H1 (cell line): ENCODE measurements around the gene AOPEP.

Source experiments
- BRCA1 ChIP-seq: IDR thresholded peaks from 2 replicates; pipeline ENCODE4 v1.6.1; 2012; ENCODE audit warnings: low read depth, low read length, improper control_type of control experiment
- CHD1 ChIP-seq: IDR thresholded peaks from 2 replicates; pipeline ENCODE4 v1.6.1; 2012; ENCODE audit warnings: low read depth, low read length, improper control_type of control experiment
- EP300 ChIP-seq, 2 experiments: IDR thresholded peaks; 1 replicate in 1 of 2; 2 replicates in 1 of 2; pipeline ENCODE4 v1.6.1; 2011 to 2012; ENCODE audit warnings: low read depth in 2 of 2, low read length in 2 of 2, mild to moderate bottlenecking in 2 of 2, borderline replicate concordance in 1 of 2, inconsistent platforms in 1 of 2, moderate library complexity in 1 of 2
- EZH2 ChIP-seq: fragments of 200-600 bp; sonication (generic); IDR thresholded peaks from 2 replicates; pipeline ENCODE4 v1.7.1; 2012; ENCODE audit warnings: low read depth, mild to moderate bottlenecking, moderate library complexity, low read length, inconsistent platforms; ENCODE audit not compliant: severe bottlenecking
- FOSL1 ChIP-seq: IDR thresholded peaks from 2 replicates; pipeline ENCODE4 v1.6.1; 2011; ENCODE audit warnings: mild to moderate bottlenecking, low read depth, low read length, moderate library complexity; ENCODE audit not compliant: insufficient read depth
- GTF2F1 ChIP-seq: IDR thresholded peaks from 2 replicates; pipeline ENCODE4 v1.6.1; 2012; ENCODE audit warnings: low read depth, low read length, improper control_type of control experiment, borderline replicate concordance
- JUND ChIP-seq: IDR thresholded peaks from 2 replicates; pipeline ENCODE4 v1.6.1; 2011; ENCODE audit warnings: mild to moderate bottlenecking, improper control_type of control experiment, low read length
- NANOG ChIP-seq: IDR thresholded peaks from 2 replicates; pipeline ENCODE4 v1.6.1; 2011; ENCODE audit warnings: low read length, low read depth, mild to moderate bottlenecking, inconsistent platforms; ENCODE audit not compliant: insufficient read depth, poor library complexity, severe bottlenecking
- NRF1 ChIP-seq: IDR thresholded peaks from 2 replicates; pipeline ENCODE4 v1.6.1; 2011; ENCODE audit warnings: mild to moderate bottlenecking, low read depth, low read length, improper control_type of control experiment
- POLR2A ChIP-seq, 2 experiments: IDR thresholded peaks; 1 replicate in 1 of 2; 2 replicates in 1 of 2; pipeline ENCODE4 v1.6.1; 2011; ENCODE audit warnings: low read depth in 2 of 2, low read length in 2 of 2, mild to moderate bottlenecking in 2 of 2; ENCODE audit errors: control extremely low read depth in 1 of 2
- POLR2AphosphoS5 ChIP-seq: IDR thresholded peaks from 2 replicates; pipeline ENCODE4 v1.6.1; 2011; ENCODE audit warnings: low read depth, low read length
- ZNF274 ChIP-seq: IDR thresholded peaks from 2 replicates; pipeline ENCODE4 v1.7.0; 2012; ENCODE audit warnings: low read length, borderline replicate concordance; ENCODE audit errors: extremely low read depth
- TF ChIP-seq, protein P1 (sequence below), 3 experiments: IDR thresholded peaks; 1 replicate in 2 of 3; 2 replicates in 1 of 3; pipeline versions ENCODE4 v1.5.1 to v1.6.1; 2011; ENCODE audit warnings: low read length in 3 of 3, mild to moderate bottlenecking in 3 of 3, inconsistent platforms in 2 of 3, low read depth in 1 of 3, moderate library complexity in 1 of 3; ENCODE audit not compliant: insufficient read depth in 1 of 3; ENCODE audit errors: control extremely low read depth in 1 of 3
- TF ChIP-seq, protein P2 (sequence below): IDR thresholded peaks from 2 replicates; pipeline ENCODE4 v1.6.1; 2011; ENCODE audit warnings: low read length, improper control_type of control experiment

DNA sequence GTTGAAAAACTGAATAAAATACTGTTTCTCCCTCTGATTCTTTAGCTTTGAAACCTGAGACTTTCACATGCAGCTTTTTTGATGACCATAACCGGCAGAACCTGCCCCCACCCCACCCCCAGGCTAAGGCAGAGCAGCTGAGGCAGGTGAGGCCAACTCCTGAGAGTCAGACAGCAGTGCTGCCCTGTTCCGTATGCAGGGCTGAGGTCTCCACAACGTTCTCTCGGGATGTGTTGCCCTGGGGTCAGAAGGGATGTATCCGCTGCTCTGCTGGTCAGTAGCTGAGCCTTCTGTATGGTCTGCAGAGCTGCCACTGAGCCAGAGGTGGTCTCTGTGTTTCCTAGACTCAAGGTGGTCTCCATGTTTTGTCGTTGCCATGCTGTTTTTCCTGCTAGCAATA lies 190.5 kb downstream of the AOPEP start:
- TF ChIP-seq, protein P1, sequence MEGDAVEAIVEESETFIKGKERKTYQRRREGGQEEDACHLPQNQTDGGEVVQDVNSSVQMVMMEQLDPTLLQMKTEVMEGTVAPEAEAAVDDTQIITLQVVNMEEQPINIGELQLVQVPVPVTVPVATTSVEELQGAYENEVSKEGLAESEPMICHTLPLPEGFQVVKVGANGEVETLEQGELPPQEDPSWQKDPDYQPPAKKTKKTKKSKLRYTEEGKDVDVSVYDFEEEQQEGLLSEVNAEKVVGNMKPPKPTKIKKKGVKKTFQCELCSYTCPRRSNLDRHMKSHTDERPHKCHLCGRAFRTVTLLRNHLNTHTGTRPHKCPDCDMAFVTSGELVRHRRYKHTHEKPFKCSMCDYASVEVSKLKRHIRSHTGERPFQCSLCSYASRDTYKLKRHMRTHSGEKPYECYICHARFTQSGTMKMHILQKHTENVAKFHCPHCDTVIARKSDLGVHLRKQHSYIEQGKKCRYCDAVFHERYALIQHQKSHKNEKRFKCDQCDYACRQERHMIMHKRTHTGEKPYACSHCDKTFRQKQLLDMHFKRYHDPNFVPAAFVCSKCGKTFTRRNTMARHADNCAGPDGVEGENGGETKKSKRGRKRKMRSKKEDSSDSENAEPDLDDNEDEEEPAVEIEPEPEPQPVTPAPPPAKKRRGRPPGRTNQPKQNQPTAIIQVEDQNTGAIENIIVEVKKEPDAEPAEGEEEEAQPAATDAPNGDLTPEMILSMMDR (IDR thresholded peaks at IDR 0.05; ENCODE audit: control extremely low read depth in 1 of 3, insufficient read depth in 1 of 3, low read depth in 1 of 3, low read length in 3 of 3): no peak
- no peak for TF ChIP-seq NRF1
- no peak for TF ChIP-seq JUND
- TF ChIP-seq NANOG: no peak
- TF ChIP-seq CHD1: no peak
- no peak for TF ChIP-seq FOSL1
- TF ChIP-seq, protein P2, sequence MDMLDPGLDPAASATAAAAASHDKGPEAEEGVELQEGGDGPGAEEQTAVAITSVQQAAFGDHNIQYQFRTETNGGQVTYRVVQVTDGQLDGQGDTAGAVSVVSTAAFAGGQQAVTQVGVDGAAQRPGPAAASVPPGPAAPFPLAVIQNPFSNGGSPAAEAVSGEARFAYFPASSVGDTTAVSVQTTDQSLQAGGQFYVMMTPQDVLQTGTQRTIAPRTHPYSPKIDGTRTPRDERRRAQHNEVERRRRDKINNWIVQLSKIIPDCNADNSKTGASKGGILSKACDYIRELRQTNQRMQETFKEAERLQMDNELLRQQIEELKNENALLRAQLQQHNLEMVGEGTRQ: no peak
- TF ChIP-seq EP300 (IDR thresholded peaks at IDR 0.05; ENCODE audit: borderline replicate concordance in 1 of 2, low read depth in 2 of 2, low read length in 2 of 2): no peak
- no peak for TF ChIP-seq POLR2AphosphoS5
- TF ChIP-seq POLR2A (IDR thresholded peaks at IDR 0.05; ENCODE audit: control extremely low read depth in 1 of 2, low read depth in 2 of 2, low read length in 2 of 2): no peak
- TF ChIP-seq BRCA1: no peak
- no peak for TF ChIP-seq EZH2
- no peak for TF ChIP-seq GTF2F1
- no peak for TF ChIP-seq ZNF274
